Measurements from ENCODE around the gene AKT3.
"Not testable (repeated sequence)": the region's sequence is repeated elsewhere in the genome, so short reads cannot be mapped to it uniquely, and the experiment has no call there.

Gene AKT3

DNA sequence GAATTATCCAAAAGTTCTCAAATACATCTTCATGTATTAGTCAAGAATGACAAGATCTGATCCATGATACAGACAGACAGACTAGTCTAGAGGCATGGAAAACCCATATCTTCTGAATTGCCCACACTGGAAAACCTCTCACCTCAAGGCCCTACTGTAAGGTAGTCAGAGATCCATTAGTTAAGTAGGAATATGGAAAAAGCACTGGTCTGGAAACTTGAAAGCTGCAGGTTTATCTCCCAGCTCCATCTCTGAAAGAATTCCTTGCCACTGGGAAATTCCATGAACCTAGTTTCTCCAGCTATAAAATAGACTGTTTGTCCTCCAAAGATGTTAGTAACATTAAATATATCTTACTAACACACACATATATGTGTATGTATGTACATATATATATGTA is 169.2 kb downstream of the AKT3 start:
- no peak for DNase-seq

DNA sequence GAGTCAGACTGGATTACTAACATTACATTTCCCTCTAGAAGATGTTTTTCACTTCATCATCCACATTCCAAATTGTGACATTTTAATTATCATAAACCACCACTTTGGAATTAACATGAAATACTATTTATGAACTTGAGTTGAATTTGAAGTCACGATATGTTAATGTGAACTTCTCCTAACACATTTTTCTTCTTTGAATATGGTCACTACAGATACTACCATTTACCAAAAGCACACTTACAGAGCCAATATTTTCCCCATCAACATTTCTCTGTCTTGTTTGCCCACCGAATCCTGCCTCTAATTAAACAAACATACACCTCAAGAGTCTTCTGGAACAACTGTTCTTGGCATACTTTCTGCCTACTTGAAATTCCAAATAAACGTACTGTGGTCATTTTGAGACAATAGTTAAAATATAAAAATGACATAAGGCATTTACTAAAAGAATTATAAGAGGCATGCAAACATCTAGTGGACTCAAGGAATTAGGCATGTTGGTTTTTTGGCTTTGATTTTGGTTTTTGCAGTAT is 177.4 kb downstream of the AKT3 start:
- DNase-seq = no peak

DNA sequence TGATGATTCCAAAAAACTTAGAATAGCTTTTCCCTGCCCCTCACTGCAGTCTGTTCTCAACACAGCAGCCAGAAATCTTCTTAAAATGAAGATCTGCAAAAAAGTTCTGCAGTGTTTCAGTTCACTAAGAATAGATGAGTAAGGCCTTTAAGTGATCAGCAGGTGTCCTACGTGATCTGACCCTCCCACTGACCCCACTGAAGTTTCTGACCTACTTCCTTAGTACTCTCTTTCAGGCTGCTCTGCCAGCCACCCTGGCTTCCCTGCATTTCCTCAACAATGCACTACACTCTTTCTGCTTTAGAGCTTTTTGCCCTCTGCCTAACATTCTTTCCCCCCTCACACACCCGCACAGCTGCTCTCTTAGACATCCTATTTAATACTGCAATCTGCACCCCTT is 182.5 kb downstream of the AKT3 start:
- DNase-seq = no peak

DNA sequence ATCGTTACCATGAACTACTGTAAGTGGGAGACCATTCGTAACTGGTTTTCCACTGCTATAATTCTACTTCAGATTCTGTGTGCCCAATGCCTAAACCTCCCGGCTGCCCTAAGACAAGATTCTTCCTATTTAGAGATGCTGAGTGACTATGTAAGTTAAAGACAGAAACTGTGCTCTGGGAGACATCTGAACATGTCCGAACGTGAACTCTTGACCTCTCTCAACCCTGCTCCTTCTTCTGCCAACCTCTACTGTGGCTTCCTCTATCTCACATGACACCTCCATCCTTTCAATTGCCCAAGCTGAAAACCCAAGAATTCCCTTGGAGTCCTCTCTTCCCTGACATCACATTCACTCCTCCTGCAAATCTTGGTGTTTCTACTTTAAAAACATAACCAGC is 182.9 kb downstream of the AKT3 start:
- no peak for DNase-seq

DNA sequence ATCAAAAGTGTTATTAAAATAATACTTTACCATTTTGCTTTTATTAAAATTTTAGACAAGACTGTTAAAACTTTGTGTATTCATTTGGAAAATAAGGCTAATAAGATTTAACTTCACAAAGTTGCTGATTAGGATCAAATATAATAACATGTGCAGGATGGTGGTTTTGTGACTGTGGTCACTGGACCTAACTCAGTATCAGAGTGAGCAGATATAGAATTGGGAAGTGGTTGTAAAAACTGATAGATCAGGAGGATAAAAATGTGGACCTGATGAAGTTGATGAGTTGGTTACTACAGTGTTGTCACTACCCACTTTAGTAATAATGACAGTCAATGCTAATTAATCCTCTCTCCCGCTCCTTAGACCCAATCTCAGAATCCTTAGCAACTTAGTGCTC is 186.4 kb downstream of the AKT3 start:
- DNase-seq = no peak

DNA sequence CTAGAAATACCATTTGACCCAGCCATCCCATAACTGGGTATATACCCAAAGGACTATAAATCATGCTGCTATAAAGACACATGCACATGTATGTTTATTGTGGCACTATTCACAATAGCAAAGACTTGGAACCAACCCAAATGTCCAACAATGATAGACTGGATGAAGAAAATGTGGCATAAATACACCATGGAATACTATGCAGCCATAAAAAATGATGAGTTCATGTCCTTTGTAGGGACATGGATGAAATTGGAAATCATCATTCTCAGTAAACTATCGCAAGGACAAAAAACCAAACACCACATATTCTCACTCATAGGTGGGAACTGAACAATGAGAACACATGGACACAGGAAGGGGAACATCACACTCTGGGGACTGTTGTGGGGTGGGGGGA is 187.9 kb downstream of the AKT3 start:
- DNase-seq = not testable (repeated sequence)

DNA sequence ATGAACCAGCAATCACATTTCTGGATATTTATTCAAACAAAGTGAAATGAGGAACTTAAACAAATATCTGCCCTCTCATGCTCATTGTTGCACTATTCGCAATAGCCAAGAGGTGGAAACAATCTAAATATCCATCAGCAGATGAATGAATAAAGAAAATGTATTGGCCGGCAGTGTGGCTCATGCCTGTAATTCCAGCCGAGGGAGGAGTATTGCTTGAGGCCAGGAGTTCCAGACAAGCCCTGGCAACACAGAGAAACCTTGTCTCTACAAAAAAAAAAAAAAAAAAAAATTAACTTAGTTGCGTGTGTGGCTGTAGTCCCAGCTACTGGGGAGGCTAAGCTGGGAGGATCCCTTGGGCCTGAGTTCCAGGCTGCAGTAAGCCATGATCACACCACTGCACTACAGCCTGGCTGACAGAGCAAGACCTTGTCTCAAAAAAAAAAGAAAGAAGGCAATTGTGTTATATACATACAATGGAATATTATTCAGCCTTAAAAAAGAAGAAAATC is 191.4 kb downstream of the AKT3 start:
- no peak for DNase-seq

DNA sequence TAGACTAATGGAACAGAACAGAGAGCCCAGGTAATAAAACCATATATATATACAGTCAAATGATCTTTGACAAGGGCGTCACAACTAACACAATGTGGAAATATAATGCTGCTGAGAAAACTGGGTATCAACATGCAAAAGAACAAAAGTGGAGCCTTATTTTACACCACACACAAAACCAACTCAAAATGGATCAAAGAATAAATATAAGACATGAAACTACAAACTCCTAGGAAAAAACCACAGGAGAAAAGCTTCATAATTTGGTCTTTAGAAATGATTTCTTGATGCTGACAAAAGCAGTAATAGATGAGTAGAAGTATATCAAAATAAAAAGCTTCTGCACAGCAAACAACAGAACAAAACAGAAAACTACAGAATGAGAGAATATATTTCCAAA is 192.2 kb downstream of the AKT3 start:
- no peak for DNase-seq

DNA sequence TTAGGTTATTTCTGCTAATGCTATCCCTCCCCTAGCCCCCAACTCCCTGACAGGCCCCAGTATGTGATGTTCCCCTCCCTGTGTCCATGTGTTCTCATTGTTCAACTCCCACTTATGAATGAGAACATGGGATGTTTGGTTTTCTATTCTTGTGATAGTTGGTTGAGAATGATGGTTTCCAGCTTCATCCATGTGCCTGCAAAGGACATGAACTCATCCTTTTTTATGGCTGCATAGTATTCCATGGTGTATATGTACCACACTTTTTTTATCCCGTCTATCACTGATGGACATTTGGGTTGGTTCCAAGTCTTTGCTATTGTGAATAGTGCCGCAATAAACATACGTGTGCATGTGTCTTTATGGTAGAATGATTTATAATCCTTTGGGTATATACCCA is 200.5 kb downstream of the AKT3 start:
- not testable (repeated sequence) for DNase-seq

DNA sequence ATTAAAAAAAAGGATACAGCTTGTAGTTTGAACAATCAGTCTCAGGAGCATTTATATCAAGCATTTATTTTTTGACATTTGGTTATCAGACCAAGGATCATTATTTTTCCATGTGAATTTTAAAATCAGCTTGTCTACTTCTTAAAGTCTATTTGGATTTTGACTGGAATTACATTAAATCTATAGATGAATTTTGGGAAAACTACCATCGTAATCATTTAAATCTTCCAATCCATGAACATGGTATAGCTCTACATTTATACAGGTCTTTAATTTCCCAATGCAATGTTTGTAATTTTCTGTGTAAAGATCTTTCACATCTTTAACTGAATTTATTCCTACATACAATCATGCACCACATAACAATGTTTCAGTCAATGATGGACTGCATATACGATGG is 203.2 kb downstream of the AKT3 start:
- no peak for DNase-seq

DNA sequence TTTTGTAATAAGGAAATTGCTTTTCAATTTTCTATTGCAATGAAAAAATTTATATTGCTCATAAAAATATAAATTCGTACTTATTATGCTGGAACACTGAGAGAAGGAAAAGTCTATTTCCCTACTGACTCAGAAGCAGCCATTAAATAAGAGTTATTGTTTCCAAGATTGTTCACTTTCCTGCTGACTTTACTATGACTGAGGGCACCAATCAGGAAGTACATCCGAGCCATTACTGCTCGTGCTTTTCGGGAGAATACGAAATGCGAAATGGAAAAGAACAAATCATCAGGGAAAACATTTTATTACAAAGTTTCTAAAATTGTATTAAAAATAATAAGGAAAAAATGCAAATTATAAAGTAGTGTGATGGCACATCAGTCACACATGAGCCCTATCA is 204.8 kb downstream of the AKT3 start:
- no peak for DNase-seq

DNA sequence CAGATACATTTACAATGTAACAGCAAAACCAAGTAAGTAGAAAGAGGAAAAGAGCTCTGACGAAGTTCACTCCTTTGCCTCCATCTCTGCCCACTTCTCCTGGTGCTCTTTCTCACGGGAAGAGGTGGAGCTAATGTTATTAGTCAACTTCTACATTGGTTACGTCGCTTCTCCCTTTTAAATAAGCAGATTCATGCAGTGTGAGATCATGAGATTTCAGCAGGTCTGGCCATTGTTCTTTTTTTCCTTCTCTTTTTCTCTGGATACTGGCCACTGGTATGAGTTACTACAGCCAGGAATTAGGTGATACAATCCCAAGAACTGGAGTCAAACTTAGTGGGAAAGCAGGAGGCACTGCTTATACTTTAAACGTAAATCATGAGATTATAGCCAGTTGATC is 207.1 kb downstream of the AKT3 start:
- no peak for DNase-seq

DNA sequence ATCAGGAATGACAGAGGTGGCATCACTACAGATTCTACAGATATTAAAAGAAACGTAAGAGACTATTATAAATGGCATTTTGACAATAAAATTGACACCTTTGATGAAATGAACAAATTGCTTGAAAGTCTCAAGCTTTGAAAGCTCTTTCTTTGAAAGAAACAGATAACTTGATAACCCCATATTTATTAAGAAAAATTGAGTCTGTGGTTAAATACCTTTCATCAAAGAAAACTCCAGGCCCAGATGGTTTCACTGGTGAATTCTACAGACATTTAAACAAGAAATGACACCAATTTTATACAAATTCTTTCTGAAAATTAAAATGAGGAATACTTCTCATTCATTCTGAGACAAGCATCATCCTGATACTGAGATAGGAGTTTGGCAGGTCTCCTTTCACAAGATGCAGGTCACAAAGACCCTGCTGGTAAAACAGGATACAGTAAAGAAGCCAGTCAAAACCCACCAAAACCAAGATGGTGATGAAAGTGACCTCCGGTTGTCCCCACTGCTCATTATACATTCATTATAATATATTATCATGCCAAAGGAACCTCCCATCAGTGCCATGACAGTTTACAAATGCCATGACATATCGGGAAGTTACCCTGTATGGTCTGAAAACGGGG is 210.9 kb downstream of the AKT3 start:
- no peak for DNase-seq

DNA sequence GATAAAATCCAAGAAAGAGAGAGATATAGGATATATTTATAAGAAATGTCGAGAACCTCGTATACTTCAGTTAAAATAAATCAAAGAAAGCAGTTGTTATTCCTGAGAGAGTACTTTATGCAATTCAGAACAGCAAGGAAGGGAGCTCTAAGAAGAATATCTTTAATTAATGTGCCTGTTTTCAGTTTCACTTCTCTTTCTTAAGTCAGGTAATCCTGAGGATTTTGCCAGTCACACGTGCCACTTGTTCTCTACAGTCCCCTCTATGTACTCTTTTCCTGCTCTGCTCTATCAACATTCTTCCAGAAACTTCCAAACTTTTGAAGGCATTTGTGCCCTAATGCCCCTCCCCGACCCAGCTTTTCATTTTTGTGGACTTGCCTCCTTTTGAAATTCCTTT is 211.9 kb downstream of the AKT3 start:
- no peak for DNase-seq

DNA sequence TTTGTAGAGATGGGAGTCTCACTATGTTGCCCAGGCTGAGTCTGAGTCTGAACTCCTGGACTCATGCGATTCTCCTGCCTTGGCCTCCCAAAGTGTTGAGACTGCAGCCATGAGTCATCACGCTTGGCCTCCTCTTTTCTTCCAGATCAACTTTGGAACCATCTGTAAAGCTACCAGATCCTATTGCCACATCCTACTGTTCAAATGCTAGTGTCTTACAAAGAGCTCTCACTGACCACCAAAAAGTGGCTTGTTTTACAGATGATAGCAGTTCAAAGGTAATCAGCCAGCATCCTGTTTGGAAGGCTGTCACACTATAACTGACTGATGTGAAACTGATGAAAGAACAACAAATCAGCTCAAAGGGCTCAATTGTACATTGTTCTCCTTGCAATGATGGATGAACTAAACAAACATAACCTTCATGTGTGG is 221.6 kb downstream of the AKT3 start:
- no peak for DNase-seq

DNA sequence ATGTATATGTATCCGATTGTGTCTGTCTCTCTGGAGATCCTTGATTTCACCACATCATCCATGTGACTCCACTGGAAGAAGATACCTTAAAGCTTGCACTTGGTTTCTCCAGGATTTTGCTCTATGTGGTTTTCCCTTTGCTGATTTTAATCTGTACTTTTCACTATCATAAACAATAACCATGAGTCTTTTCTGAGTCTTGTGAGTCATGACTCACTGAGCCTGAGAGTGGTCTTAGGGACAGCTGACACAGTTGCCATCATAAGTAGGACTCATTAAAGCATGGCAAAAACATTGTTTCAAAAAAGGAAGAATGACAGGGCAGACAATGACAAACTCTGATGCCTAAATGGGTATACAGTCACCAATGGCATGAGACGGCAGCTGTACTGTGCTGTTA is 226.2 kb downstream of the AKT3 start:
- no peak for DNase-seq

DNA sequence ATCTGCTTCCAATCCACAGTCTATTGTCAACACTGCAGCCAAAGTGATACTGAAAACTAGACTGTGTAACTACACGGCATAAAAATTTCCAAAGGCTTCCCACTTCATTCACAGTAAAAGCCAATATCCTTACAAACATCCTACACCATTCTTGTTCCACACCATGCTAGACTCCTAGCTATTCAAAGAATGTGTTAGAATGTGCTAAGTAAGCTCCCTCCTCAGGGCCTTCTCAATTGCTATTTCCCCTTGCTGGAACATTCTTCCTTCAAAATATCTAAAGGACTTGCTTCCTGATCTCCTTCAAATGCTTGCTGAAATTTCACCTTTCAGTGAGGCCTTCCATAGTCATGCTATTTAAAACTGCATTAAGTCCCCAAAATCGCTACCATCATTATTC is 228.1 kb downstream of the AKT3 start:
- no peak for DNase-seq

DNA sequence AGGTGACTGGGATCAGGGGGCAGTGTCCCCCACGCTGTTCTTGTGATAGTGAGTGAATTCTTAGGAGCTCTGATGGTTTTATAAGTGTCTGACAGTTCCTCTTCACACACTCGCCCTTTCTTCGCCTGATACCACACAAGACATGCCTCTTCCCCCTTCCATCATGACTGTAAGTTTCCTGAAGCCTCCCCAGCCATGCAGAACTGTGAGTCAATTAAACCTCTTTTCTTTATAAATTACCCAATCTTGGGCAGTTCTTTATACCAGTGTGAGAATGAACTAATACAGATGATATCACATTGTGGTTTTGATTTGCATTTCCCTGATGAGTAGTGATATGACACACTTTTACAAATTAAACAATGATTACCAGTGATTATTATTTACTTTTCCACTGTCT is 229.9 kb downstream of the AKT3 start:
- no peak for DNase-seq

DNA sequence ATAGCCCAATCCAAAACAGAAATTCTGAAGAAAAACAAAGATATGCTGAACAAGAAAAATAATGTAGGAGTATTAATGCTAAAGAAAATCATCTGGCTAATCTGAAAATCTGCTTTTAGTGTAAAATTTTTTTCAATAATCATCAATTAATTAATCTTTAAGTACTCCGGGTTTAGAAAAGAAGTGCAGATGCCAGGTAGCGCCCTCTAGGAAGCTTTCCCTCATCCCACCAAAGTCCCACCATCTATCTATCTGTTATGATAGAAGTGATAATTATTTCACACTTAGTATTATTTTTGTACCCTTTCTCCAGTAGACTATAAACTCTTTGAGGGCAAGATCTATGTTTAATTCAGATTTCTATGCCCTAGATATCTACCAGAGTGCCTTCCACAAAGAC is 240.3 kb downstream of the AKT3 start:
- no peak for DNase-seq

DNA sequence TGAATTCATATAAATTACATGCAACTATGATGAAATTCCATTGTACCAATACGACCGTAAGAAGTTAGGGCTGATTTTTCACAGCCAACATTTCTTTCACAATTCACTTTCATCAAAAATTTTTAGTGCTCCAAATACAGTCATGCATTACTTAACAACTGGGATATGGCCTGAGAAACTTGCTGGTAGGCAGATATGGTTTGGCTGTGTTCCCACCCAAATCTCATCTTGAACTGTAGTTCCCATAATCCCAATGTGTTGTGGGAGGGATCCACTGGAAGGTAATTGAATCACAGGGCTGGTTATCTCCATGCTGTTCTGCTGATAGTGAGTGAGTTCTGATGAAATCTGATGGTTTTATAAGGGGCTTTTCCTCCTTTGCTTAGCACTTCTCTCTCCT is 244.4 kb downstream of the AKT3 start:
- DNase-seq = no peak

DNA sequence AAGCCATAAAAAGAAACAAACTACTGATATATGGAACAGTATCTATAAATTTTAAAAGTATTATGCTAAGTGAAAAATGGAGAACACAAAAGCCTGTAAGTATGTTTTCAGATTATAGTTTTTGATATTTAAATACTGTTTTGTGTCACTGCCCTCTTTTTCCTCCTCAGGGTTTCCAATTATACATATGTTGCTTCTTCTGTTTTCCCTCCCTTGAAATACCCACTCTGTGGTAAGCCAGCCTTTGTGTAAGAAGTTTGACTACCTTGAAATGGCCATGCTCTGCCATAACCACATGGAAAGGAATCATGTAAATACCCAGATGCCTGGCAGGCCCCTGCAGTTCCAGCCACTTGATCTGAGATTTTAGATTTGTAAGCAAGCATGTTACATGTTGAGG is 248.3 kb downstream of the AKT3 start:
- DNase-seq = no peak

DNA sequence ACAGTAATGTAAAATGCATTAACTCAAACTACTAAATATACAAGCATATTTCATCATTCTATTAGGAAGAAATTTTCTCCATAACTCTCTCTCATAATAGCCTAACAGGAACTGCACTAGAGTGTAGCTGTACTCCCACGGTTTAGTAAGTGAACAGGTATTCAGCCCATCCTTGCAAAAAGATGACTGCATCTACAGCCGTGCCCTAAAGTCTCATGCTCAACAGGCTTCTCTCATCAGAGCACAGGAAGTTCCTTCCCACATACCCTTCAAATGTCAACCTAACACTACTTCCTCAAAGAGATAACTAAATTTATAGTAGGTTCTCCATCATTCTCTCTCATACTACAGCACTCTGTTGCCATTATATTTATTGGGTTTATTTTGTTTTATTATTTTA is 251.6 kb downstream of the AKT3 start:
- no peak for DNase-seq

DNA sequence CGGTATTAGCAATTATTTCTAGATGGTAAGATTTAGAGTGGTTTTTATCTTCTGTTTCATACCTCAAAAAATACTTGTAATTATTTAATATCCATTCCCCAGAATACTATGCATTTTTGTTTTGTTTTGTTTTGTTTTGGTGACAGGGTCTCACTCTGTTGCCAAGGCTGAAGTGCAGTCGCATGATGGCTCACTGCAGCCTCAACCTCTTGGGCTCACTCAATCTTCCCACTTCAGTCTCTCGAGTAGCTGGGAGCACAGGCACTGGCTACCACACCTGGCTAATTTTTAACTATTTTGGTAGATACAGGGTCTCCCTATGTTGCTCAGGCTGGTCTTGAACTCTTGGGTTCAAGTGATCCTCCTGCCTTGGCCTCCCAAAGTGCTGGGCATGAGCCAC is 252.7 kb downstream of the AKT3 start:
- DNase-seq = no peak

DNA sequence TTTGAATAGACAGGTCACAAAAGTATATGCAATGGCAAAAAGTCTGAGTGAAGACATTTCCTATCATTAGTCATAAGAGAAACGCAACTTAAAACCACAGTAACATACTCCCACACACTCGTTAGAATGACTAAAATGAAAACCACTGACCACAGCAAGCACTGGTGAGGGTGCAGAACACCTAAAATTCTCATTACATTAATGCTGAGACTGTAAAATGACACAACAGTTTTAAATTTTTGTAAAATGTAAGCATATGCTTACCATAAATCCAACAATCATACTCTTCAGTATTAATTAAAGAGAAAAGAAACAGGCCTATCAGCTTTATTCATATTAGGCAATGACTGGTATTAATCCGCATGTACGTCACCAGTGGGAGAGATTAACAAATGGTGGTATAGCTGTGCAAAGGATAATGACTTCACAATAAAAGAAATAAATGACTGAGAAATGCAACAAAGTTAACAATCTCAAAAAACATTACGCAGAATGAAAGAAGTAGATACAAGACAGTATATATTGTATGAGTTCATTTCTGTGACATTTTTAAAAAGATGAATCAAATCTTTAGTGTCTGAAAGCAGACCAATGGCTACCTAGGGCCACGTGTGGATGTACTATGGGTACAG is 253.5 kb downstream of the AKT3 start:
- no peak for DNase-seq
